Small intestine (tissue), 7 donors: ENCODE measurements around the gene ZSWIM6. TPM values are rescaled to one million over a fixed set of nuclear protein-coding genes. Genes with fewer than 3 reads are reported as not detected.

ENCODE experiments used
- DNase-seq, 2 donors: peaks; one replicate each; pipeline versions ENCODE4 v3.0.0 to v3.0.0-alpha.2; 2013
- FAIRE-seq: peaks from 2 replicates; lab custom pipeline; 2012; peaks lifted over from hg19 to GRCh38; lab: Jason Lieb, UNC
- H3K27ac ChIP-seq, 3 donors: one replicate each; pipeline ENCODE4 v1.5.1; 2013; ENCODE audit warnings: low read length in 2 of 3, mild to moderate bottlenecking in 2 of 3, control low read depth in 1 of 3, inconsistent platforms in 1 of 3, low read depth in 1 of 3, moderate library complexity in 1 of 3
- H3K27me3 ChIP-seq, 3 donors: one replicate each; pipeline ENCODE4 v1.6.1; 2013; ENCODE audit warnings: low read length in 3 of 3, inconsistent platforms in 1 of 3; ENCODE audit not compliant: control insufficient read depth in 3 of 3, insufficient read depth in 3 of 3
- H3K36me3 ChIP-seq, 3 donors: one replicate each; pipeline ENCODE4 v1.6.1; 2013; ENCODE audit warnings: low read length in 3 of 3, inconsistent platforms in 1 of 3, low read depth in 1 of 3, mild to moderate bottlenecking in 1 of 3, moderate library complexity in 1 of 3; ENCODE audit not compliant: control insufficient read depth in 3 of 3, insufficient read depth in 2 of 3
- H3K4me1 ChIP-seq, 3 donors: one replicate each; pipeline ENCODE4 v1.6.1; 2013; ENCODE audit warnings: low read length in 2 of 3, inconsistent platforms in 1 of 3, low read depth in 1 of 3, mild to moderate bottlenecking in 1 of 3, moderate library complexity in 1 of 3; ENCODE audit not compliant: control insufficient read depth in 3 of 3, insufficient read depth in 2 of 3
- H3K4me3 ChIP-seq, 3 donors: one replicate each; pipeline ENCODE4 v1.5.1; 2013; ENCODE audit warnings: low read length in 3 of 3, control low read depth in 1 of 3, inconsistent platforms in 1 of 3, low read depth in 1 of 3, mild to moderate bottlenecking in 1 of 3, moderate library complexity in 1 of 3
- H3K9me3 ChIP-seq, 2 donors: one replicate each; pipeline ENCODE4 v1.6.1; 2013; ENCODE audit warnings: low read depth in 1 of 2, low read length in 1 of 2; ENCODE audit not compliant: control insufficient read depth in 2 of 2, insufficient read depth in 1 of 2
- WGBS, 3 donors: extraction: QIAGEN DNeasy Blood & Tissue Kit; methylation state at CpG; one replicate each; pipeline ENCODE4 v1.1.7; 2013; 5-methylcytosine and 5-hydroxymethylcytosine counted together
- polyA plus RNA-seq, 4 donors: library from polyadenylated mRNA; stranded (reverse) in 3 of 4; unstranded in 1 of 4; fragments of 200-250 nt in 3 of 4; fragments of 120-200 nt in 1 of 4; gene quantifications; one replicate each; pipeline versions ENCODE4 v1.2.1 to v1.2.3, GENCODE V29; 2013
- donor health status: healthy with polysubstance abuse.
- donor health status: control.
- donor health status: control.
- donor health status: Bipolar disorder and iron deficiency.
- donor health status: healthy.

ZSWIM6 gene
- polyA plus RNA-seq, 4 donors: 3.2 to 14.6 (median 4.2) TPM

- H3K4me1 ChIP-seq: peaks cover 4 to 17% (median 6%) of the 10 kb centered on the region in 3 donors
- DNase-seq (no peak), FAIRE-seq (no peak)
- no peaks in the 10 kb centered on the region for H3K27me3 ChIP-seq
- peaks cover 0 to 2% (median 0%) of the 10 kb centered on the region in 3 donors for H3K36me3 ChIP-seq
- peaks cover 0 to 9% of the 10 kb centered on the region in 2 donors for H3K9me3 ChIP-seq
- WGBS, 3 donors: 96 to 98% (median 97%) methylated on average over 2 of the region's 2 CpGs
- no peak overlapping the region for H3K4me3 ChIP-seq
- no peak overlapping the region for H3K27ac ChIP-seq
Measured at GRCh38 chr5:61447780-61448495, 115.9 kb downstream of the ZSWIM6 start.

- Histone ChIP-seq H3K27ac (peak overlapping the region in 1 of 3 donors; percentile 55), H3K9me3 (peaks cover 0 to 8% of the 10 kb centered on the region in 2 donors), H3K27me3 (no peaks in the 10 kb centered on the region), H3K4me3 (no peak overlapping the region), H3K36me3 (peaks cover 0 to 2% (median 0%) of the 10 kb centered on the region in 3 donors), H3K4me1 (peaks cover 3 to 17% (median 4%) of the 10 kb centered on the region in 3 donors)
- WGBS, 3 donors: 73 to 80% (median 77%) methylated on average over 2 of the region's 2 CpGs
- FAIRE-seq: no peak
- DNase-seq: peak in 1 of 2 donors; percentile 45
Measured at GRCh38 chr5:61449804-61450492, 117.9 kb downstream of the ZSWIM6 start.

DNA sequence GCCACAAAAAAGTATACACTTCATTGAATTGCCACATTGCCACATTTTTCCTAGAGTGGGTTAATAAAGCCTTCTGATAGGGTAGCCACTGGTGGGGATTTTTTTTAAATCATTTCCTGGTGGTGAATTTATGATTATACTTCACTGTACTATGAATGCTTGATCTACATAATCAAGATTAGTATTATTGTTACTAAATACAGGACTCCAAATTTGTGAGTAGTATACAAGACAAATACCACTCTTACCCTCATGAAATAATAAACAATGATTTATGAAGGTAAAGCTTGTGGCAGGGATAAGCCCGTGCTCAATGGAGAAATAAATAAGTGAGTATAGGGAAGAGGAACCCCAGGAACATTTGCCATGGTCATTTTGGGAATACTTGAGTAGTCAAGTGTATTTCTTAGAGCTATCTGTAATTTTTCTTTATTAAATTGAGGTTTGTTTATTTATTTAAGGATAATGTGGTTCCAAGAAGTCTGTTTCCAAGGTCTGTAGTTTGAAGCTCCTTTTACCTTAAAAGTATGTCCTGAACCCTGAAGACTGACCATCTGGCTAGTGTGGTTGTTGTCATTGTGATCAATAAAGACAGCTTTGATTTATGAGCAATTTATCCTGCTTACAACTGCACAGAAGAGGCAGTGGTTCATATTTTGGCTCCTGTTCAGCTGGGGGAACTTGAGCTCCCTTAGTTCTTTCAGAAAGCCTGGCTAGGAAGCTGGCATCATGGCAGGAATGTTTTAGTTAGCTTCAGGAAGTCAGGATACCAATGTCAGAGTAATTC lies 118.6 kb downstream of the ZSWIM6 start:
- no peaks in the 10 kb centered on the region for H3K27me3 ChIP-seq
- peak overlapping the region in 1 of 3 donors; percentile 62 for H3K27ac ChIP-seq
- WGBS, 3 donors: 56 to 73% (median 68%) methylated on average over 1 of the region's 1 CpG
- H3K4me3 ChIP-seq: no peak overlapping the region
- FAIRE-seq: no peak
- no peak for DNase-seq
- H3K4me1 ChIP-seq: peaks cover 3 to 21% (median 8%) of the 10 kb centered on the region in 3 donors
- H3K9me3 ChIP-seq: peaks cover 0 to 8% of the 10 kb centered on the region in 2 donors
- peaks cover 0 to 2% (median 0%) of the 10 kb centered on the region in 3 donors for H3K36me3 ChIP-seq

- DNase-seq: no peak
- H3K4me3 ChIP-seq: no peak overlapping the region
- H3K36me3 ChIP-seq: no peaks in the 10 kb centered on the region
- 71 to 80% (median 79%) methylated on average over 12 of the region's 12 CpGs for WGBS, 3 donors
- no peaks in the 10 kb centered on the region for H3K9me3 ChIP-seq
- no peak overlapping the region for H3K27ac ChIP-seq
- H3K4me1 ChIP-seq: peaks cover 2 to 10% (median 7%) of the 10 kb centered on the region in 3 donors
- H3K27me3 ChIP-seq: no peaks in the 10 kb centered on the region
- FAIRE-seq: no peak
Measured at GRCh38 chr5:61455179-61456006, 123.3 kb downstream of the ZSWIM6 start.

- peak; percentile 30 for FAIRE-seq
Measured at GRCh38 chr5:61460471-61460870, 128.4 kb downstream of the ZSWIM6 start.

GRCh38 chr5:61461417-61461816 lies 129.4 kb downstream of the ZSWIM6 start:
- FAIRE-seq (no peak), DNase-seq (peak; percentile 65 to 66)
- Histone ChIP-seq H3K4me3 (no peak overlapping the region), H3K36me3 (no peaks in the 10 kb centered on the region), H3K9me3 (no peaks in the 10 kb centered on the region), H3K27ac (peak overlapping the region in 1 of 3 donors; percentile 26), H3K27me3 (no peaks in the 10 kb centered on the region), H3K4me1 (peaks cover 2 to 15% (median 5%) of the 10 kb centered on the region in 3 donors)
- WGBS, 3 donors: 33 to 78% (median 35%) methylated on average over 1 of the region's 1 CpG

More at GRCh38 chr5:61460471-61460870, 128.4 kb downstream of the ZSWIM6 start:
- 88 to 92% (median 92%) methylated on average over 3 of the region's 3 CpGs for WGBS, 3 donors
- Histone ChIP-seq H3K9me3 (no peaks in the 10 kb centered on the region), H3K4me3 (no peak overlapping the region), H3K4me1 (peaks cover 2 to 17% (median 8%) of the 10 kb centered on the region in 3 donors), H3K36me3 (no peaks in the 10 kb centered on the region), H3K27ac (no peak overlapping the region), H3K27me3 (no peaks in the 10 kb centered on the region)
- no peak for DNase-seq

DNA sequence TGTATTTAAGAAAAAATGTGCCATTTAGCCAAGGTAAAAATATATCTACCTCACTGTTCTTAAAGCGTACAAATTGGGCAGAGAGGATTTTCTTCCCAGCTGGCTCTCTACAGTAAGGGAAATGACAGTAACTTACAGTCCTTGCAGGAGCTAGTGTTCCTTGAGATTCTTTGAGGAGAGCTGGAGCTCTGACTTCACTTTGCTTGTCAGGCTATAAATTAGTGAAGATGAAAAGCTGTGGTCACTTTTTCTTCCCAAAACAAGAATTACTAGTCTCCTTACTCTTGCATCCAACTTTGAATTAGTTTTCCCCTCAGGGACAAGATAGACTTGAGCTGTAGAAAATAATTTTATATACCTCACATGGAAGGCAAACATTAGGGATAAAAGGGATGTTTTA lies 129.9 kb downstream of the ZSWIM6 start:
- Histone ChIP-seq H3K36me3 (no peaks in the 10 kb centered on the region), H3K4me1 (peaks cover 2 to 15% (median 4%) of the 10 kb centered on the region in 3 donors), H3K9me3 (no peaks in the 10 kb centered on the region), H3K27me3 (no peaks in the 10 kb centered on the region), H3K4me3 (no peak overlapping the region), H3K27ac (peak overlapping the region in 1 of 3 donors; percentile 26)
- DNase-seq: no peak
- no peak for FAIRE-seq
- 11 to 74% (median 38%) methylated on average over 1 of the region's 1 CpG for WGBS, 3 donors
